GM12801 (cell line): ENCODE results near the gene MND1.

Experiments
- CTCF ChIP-seq: IDR thresholded peaks from one replicate; pipeline ENCODE4 v1.5.1; 2011; ENCODE audit warnings: control low read depth; ENCODE audit not compliant: insufficient read length; ENCODE audit errors: extremely low read depth

MND1 gene

GRCh38 chr4:153337686-153338085 is 6.8 kb upstream of the MND1 start:
- TF ChIP-seq CTCF = no peak

GRCh38 chr4:153341575-153342090 is 2.9 kb upstream of the MND1 start:
- TF ChIP-seq CTCF = no peak

GRCh38 chr4:153342751-153343552 is 1.5 kb upstream of the MND1 start:
- no peak for TF ChIP-seq CTCF

GRCh38 chr4:153345012-153345981 is 809 bp downstream of the MND1 start:
- TF ChIP-seq CTCF = no peak

GRCh38 chr4:153346031-153346430 is 1.5 kb downstream of the MND1 start:
- TF ChIP-seq CTCF = no peak

GRCh38 chr4:153346563-153346962 is 2.1 kb downstream of the MND1 start:
- no peak for TF ChIP-seq CTCF

GRCh38 chr4:153347117-153347516 is 2.6 kb downstream of the MND1 start:
- no peak for TF ChIP-seq CTCF
